B cell (primary cell): ENCODE measurements around the gene ADORA2A. TPM values are rescaled to one million over a fixed set of nuclear protein-coding genes. Genes with fewer than 3 reads are reported as not detected.
"Not testable (repeated sequence)": the region's sequence is repeated elsewhere in the genome, so short reads cannot be mapped to it uniquely, and the experiment has no call there.

Experiments used
- ATAC-seq: fragments of 200-7000 bp; cut with Tn5 transposase; one replicate; pipeline ENCODE4 v1.10.0; 2021; ENCODE audit warnings: low read depth, mild to moderate bottlenecking, moderate number of reproducible peaks, moderate library complexity
- CTCF ChIA-PET: fragments of 350-600 bp; sonication (Branson Sonifier 250); formaldehyde crosslinking; loops from one replicate; lab custom pipeline; 2021; ENCODE audit warnings: antibody characterized with exemption, inconsistent platforms; lab: Charles Lee
- POLR2A ChIA-PET: fragments of 350-600 bp; sonication (Branson Sonifier 250); formaldehyde crosslinking; loops from one replicate; lab custom pipeline; 2021; ENCODE audit warnings: antibody characterized with exemption; lab: Charles Lee
- DNase-seq: peaks from one replicate; pipeline ENCODE4 v3.0.0; 2013
- H2AFZ ChIP-seq: 2 replicates; pipeline ENCODE4 v1.6.1; 2012; ENCODE audit warnings: mild to moderate bottlenecking, low read depth, low read length; ENCODE audit not compliant: insufficient read depth, poor library complexity, severe bottlenecking
- H3K27ac ChIP-seq, 2 donors: 1 replicate in 1 of 2; 2 replicates in 1 of 2; pipeline ENCODE4 v1.5.1; 2012 to 2013; ENCODE audit warnings: low read length in 2 of 2, mild to moderate bottlenecking in 2 of 2, moderate library complexity in 1 of 2
- H3K27me3 ChIP-seq, 4 experiments: fragments of 200-600 bp in 1 of 4; sonication (generic) in 1 of 4; replicated peaks in 1 of 4; 1 replicate in 2 of 4; 2 replicates in 2 of 4; pipeline versions ENCODE4 v1.6.1 to v1.7.0; 2013 to 2016; ENCODE audit warnings: low read length in 3 of 4, mild to moderate bottlenecking in 2 of 4, mixed read lengths in 1 of 4, moderate library complexity in 1 of 4; ENCODE audit not compliant: insufficient read depth in 4 of 4, control insufficient read depth in 3 of 4; ENCODE audit errors: control extremely low read depth in 1 of 4
- H3K36me3 ChIP-seq, 2 experiments: replicated peaks in 1 of 2; 1 replicate in 1 of 2; 2 replicates in 1 of 2; pipeline versions ENCODE4 v1.6.1 to v1.7.1; 2013; ENCODE audit warnings: low read length in 1 of 2; ENCODE audit not compliant: insufficient read depth in 2 of 2, control insufficient read depth in 1 of 2; ENCODE audit errors: control extremely low read depth in 1 of 2, extremely low read depth in 1 of 2
- H3K4me1 ChIP-seq, 2 donors: fragments of 200-600 bp in 1 of 2; sonication (generic) in 1 of 2; 1 replicate in 1 of 2; 2 replicates in 1 of 2; pipeline versions ENCODE4 v1.5.1 to v1.6.1; 2013 to 2017; ENCODE audit warnings: low read length in 2 of 2; ENCODE audit not compliant: control insufficient read depth in 2 of 2, insufficient read depth in 2 of 2
- H3K4me2 ChIP-seq: replicated peaks from 2 replicates; pipeline ENCODE3; 2012; ENCODE audit warnings: mild to moderate bottlenecking, low read depth, low read length; ENCODE audit not compliant: poor library complexity, severe bottlenecking
- H3K4me3 ChIP-seq, 5 experiments: fragments of 200-600 bp in 1 of 5; sonication (generic) in 1 of 5; 1 replicate in 3 of 5; 2 replicates in 2 of 5; pipeline versions ENCODE4 v1.5.1 to v1.7.0; 2011 to 2016; ENCODE audit warnings: low read length in 4 of 5, mild to moderate bottlenecking in 4 of 5, low read depth in 2 of 5, control low read depth in 1 of 5, moderate library complexity in 1 of 5; ENCODE audit not compliant: insufficient read depth in 1 of 5; ENCODE audit errors: control extremely low read depth in 1 of 5, extremely low read depth in 1 of 5
- H3K79me2 ChIP-seq: fragments of 200-600 bp; sonication (generic); one replicate; pipeline ENCODE4 v1.6.0; 2016; ENCODE audit warnings: low read length; ENCODE audit not compliant: control insufficient read depth, insufficient read depth
- H3K9ac ChIP-seq: fragments of 200-600 bp; sonication (generic); 2 replicates; pipeline ENCODE4 v1.6.1; 2017; ENCODE audit warnings: mild to moderate bottlenecking, low read length, moderate library complexity
- H3K9me3 ChIP-seq, 3 donors: one replicate each; pipeline versions ENCODE4 v1.6.1 to v1.7.1; 2013; ENCODE audit warnings: low read length in 2 of 3; ENCODE audit not compliant: control insufficient read depth in 2 of 3, insufficient read depth in 1 of 3; ENCODE audit errors: control extremely low read depth in 1 of 3
- H4K20me1 ChIP-seq: 2 replicates; pipeline ENCODE4 v1.6.0; 2012; ENCODE audit warnings: mild to moderate bottlenecking, low read length; ENCODE audit not compliant: insufficient read depth, control insufficient read depth, poor library complexity, severe bottlenecking
- H3K27ac Mint-ChIP-seq: one replicate; pipeline ENCODE4 v1.8.0; 2021; ENCODE audit warnings: mixed read lengths
- H3K27me3 Mint-ChIP-seq: one replicate; pipeline ENCODE4 v1.8.0; 2021; ENCODE audit warnings: mixed read lengths
- H3K4me1 Mint-ChIP-seq: one replicate; pipeline ENCODE4 v1.8.0; 2021; ENCODE audit warnings: mixed read lengths
- H3K4me3 Mint-ChIP-seq: one replicate; pipeline ENCODE4 v1.8.0; 2021; ENCODE audit warnings: mixed read lengths
- H3K9me3 Mint-ChIP-seq: one replicate; pipeline ENCODE4 v1.8.0; 2022; ENCODE audit warnings: mixed read lengths; ENCODE audit not compliant: insufficient read depth
- EZH2 ChIP-seq: IDR thresholded peaks from 2 replicates; pipeline ENCODE4 v1.6.1; 2012; ENCODE audit warnings: borderline replicate concordance, low read depth, mild to moderate bottlenecking, moderate library complexity, low read length; ENCODE audit not compliant: insufficient read depth, poor library complexity, severe bottlenecking
- WGBS: methylation state at CpG from one replicate; pipeline ENCODE4 v1.1.5; 2013; ENCODE audit warnings: missing lambda C conversion rate; ENCODE audit not compliant: insufficient coverage; 5-methylcytosine and 5-hydroxymethylcytosine counted together
- intact Hi-C: fragments of 100-400 bp; cut with micrococcal nuclease; formaldehyde crosslinking; loops from one replicate; pipeline ENCODE4 v1.10.0; 2022
- polyA plus RNA-seq: library from polyadenylated mRNA; depleted of rRNA; stranded (reverse); fragments of >200 nt; gene quantifications from 2 replicates; pipeline ENCODE4 v1.2.3, GENCODE V29; 2012
- total RNA-seq, 2 donors: library from RNA; stranded (reverse); fragments of 120-200 nt in 1 of 2; gene quantifications; 1 replicate in 1 of 2; 2 replicates in 1 of 2; pipeline versions ENCODE4 v1.2.3 to v1.2.4, GENCODE V29; 2013 to 2022
- TF ChIP-seq, protein P1 (sequence below): fragments of 200-600 bp; IDR thresholded peaks from one replicate; pipeline ENCODE4 v1.8.0; 2022; ENCODE audit warnings: antibody characterized with exemption, mild to moderate bottlenecking

Gene ADORA2A
- total and polyA plus RNA-seq, 2 donors (not counting 1 experiment from before 2014, with no cell fraction given) = 30.5 to 45.4 TPM

DNA sequence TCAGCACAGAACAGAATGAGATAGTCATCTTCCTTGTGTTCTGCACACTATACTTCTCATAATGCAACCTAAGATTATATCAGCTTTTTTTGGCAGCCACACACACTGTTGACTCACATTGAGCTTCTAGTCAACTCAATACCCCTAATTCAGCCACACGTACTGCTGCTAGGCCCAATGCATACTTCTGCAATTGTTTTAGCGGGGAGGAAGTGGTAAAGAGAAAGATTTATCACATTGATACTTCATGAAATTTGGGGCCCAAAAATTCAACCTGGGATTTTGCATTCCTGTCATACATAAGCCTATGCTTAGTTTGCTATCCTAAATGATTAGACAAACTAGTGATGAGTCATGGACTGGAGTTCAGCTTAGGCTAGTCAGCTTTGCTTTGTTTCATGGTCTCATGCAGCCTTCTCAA is 59.1 kb downstream of the ADORA2A start:
- Mint-ChIP-seq H3K27me3 (peaks cover 5% of the 10 kb centered on the region), H3K4me1 (peaks cover 10% of the 10 kb centered on the region), H3K27ac (no peak overlapping the region), H3K4me3 (no peak overlapping the region), H3K9me3 (no peaks in the 10 kb centered on the region)
- H3K9me3 ChIP-seq = no peaks in the 10 kb centered on the region
- no peak overlapping the region for H3K4me2 ChIP-seq
- H3K79me2 ChIP-seq = no peaks in the 10 kb centered on the region
- CTCF ChIA-PET = interaction anchor here (0.7 to 5.7 kb wide), 14 partner anchors 11 to 160 kb away, joined by 3 to 67 read pairs (median 4); partner anchors contain the start of gene ADORA2A
- no peak for DNase-seq
- WGBS = no CpG with 5 or more reads among the region's 2 CpGs
- no peaks in the 10 kb centered on the region for H3K36me3 ChIP-seq
- H2AFZ ChIP-seq = no peak overlapping the region
- TF ChIP-seq, protein P1, sequence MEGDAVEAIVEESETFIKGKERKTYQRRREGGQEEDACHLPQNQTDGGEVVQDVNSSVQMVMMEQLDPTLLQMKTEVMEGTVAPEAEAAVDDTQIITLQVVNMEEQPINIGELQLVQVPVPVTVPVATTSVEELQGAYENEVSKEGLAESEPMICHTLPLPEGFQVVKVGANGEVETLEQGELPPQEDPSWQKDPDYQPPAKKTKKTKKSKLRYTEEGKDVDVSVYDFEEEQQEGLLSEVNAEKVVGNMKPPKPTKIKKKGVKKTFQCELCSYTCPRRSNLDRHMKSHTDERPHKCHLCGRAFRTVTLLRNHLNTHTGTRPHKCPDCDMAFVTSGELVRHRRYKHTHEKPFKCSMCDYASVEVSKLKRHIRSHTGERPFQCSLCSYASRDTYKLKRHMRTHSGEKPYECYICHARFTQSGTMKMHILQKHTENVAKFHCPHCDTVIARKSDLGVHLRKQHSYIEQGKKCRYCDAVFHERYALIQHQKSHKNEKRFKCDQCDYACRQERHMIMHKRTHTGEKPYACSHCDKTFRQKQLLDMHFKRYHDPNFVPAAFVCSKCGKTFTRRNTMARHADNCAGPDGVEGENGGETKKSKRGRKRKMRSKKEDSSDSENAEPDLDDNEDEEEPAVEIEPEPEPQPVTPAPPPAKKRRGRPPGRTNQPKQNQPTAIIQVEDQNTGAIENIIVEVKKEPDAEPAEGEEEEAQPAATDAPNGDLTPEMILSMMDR = no peak
- no peak for TF ChIP-seq EZH2
- H3K9ac ChIP-seq = no peak overlapping the region
- no peaks in the 10 kb centered on the region for H3K27me3 ChIP-seq
- intact Hi-C loops = loop anchor here (5.0 kb wide), 1 partner anchor 41 kb away; no protein-coding TSS in a partner anchor
- H3K27ac ChIP-seq = no peak overlapping the region
- no peaks in the 10 kb centered on the region for H3K4me1 ChIP-seq
- H3K4me3 ChIP-seq = no peak overlapping the region
- POLR2A ChIA-PET = no interaction called here
- ATAC-seq = no peak
- no peaks in the 10 kb centered on the region for H4K20me1 ChIP-seq

DNA sequence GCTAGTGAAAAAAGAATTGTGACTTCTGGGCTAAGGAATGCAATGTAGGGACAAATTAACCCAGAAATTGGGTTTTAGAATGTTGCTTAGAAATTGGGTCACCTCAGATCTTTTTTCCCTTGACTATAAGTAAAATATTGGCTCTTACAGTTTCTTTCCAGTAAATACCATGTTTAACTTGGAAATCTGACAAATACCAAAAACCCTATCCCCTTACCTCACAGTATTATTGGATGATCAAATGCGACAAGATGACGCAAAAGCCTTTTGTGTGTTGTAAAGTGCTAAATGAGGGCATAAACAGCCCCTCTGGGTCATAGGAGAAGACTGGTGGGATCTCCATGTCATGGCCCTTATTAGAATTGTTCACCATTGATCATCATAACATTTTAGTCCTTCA is 61.6 kb downstream of the ADORA2A start:
- no peaks in the 10 kb centered on the region for H3K9me3 Mint-ChIP-seq
- no peak for ATAC-seq
- Histone ChIP-seq H4K20me1 (no peaks in the 10 kb centered on the region), H3K27me3 (peaks cover 0 to 7% (median 6%) of the 10 kb centered on the region in 4 experiments), H3K4me2 (no peak overlapping the region), H3K4me3 (no peak overlapping the region), H3K79me2 (no peaks in the 10 kb centered on the region), H2AFZ (no peak overlapping the region), H3K27ac (no peak overlapping the region), H3K9me3 (no peaks in the 10 kb centered on the region), H3K4me1 (peaks cover 0 to under 1% of the 10 kb centered on the region in 2 donors), H3K9ac (no peak overlapping the region), H3K36me3 (no peaks in the 10 kb centered on the region)
- TF ChIP-seq, protein P1 = no peak
- no peak for TF ChIP-seq EZH2
- POLR2A ChIA-PET = no interaction called here
- no peak for DNase-seq
- H3K27ac Mint-ChIP-seq = no peak overlapping the region
- no peak overlapping the region for H3K4me3 Mint-ChIP-seq
- H3K4me1 Mint-ChIP-seq = peaks cover 10% of the 10 kb centered on the region
- intact Hi-C loops = loop anchor here (5.0 kb wide), 1 partner anchor 38 kb away; no protein-coding TSS in a partner anchor
- peaks cover 17% of the 10 kb centered on the region for H3K27me3 Mint-ChIP-seq
- CTCF ChIA-PET = interaction anchor here (5.7 kb wide), 1 partner anchor 67 kb away, joined by 67 read pairs; no protein-coding TSS in a partner anchor
- no CpG with 5 or more reads among the region's 2 CpGs for WGBS

DNA sequence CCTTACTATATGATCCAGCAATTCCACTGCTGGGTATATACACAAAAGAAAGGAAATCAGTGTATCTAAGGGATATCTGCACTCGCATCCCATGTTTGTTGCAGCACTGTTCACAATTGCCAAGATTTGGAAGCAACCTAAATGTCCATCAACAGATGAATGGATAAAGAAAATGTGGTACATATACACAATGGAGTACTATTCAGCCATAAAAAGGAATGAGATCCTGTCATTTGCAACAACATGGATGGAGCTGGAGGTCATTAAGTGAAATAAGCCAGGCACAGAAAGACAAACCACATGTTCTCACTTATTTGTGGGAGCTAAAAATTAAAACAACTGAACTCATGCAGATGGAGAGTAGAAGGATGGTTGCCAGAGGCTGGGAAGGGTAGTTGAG is 62.0 kb downstream of the ADORA2A start:
- ATAC-seq, H3K4me1 Mint-ChIP-seq, DNase-seq, H3K4me1 ChIP-seq, H3K9me3 Mint-ChIP-seq, H3K9me3 ChIP-seq, H2AFZ ChIP-seq, H3K9ac ChIP-seq, H3K27ac ChIP-seq, H3K27ac Mint-ChIP-seq, H3K79me2 ChIP-seq, H3K36me3 ChIP-seq, POLR2A ChIA-PET, H3K4me3 ChIP-seq, H4K20me1 ChIP-seq, H3K4me3 Mint-ChIP-seq, H3K4me2 ChIP-seq: not testable (repeated sequence)
- intact Hi-C loops = loop anchor here (5.0 kb wide), 1 partner anchor 38 kb away; no protein-coding TSS in a partner anchor
- H3K27me3 Mint-ChIP-seq = peaks cover 19% of the 10 kb centered on the region
- peaks cover 0 to 11% (median 10%) of the 10 kb centered on the region in 4 experiments for H3K27me3 ChIP-seq
- no CpG with 5 or more reads among the region's 1 CpG for WGBS
- CTCF ChIA-PET = interaction anchor here (5.7 kb wide), 1 partner anchor 67 kb away, joined by 67 read pairs; no protein-coding TSS in a partner anchor
